GF-D8 (cell line): Measurements from ENCODE around the gene CCDC24.

Source experiments
- DNase-seq: peaks from one replicate; lab custom pipeline; 2025; lab: John Stamatoyannopoulos, UW

CCDC24 gene

DNA sequence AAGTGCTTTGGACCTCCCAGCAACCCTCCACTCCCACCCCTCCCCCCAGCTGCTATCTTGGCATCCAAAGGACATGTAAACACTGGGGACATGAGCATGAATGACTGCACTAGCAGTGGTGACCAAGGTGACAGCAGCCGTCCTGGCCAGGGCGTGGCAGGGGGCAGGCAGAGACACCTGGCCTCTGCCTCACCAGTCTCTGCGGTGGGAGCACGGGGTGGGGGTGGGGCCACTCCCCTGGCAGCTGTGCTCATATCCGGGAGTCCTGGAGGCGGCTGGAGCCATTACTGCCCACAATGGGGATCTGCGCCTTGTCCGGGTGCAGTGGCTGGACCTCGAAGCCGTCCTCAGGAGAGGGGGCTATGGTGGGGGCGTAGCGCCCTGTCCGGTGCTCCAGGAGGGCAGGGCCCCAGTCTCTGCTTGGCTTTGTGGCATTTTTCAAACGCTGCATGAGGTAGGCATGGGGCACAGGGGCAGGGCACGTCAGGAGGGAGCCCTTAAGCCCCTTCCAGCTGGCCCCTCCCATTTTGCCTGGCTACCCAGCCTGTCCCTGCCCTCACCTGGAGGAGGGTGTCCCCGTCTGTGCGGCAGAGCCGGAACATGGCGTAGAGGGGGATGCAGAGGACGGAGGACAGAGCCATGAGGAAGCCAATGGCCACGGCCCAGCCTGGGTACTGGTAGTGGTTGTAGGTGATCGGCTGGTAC is 6.0 kb downstream of the CCDC24 start:
- no peak for DNase-seq

DNA sequence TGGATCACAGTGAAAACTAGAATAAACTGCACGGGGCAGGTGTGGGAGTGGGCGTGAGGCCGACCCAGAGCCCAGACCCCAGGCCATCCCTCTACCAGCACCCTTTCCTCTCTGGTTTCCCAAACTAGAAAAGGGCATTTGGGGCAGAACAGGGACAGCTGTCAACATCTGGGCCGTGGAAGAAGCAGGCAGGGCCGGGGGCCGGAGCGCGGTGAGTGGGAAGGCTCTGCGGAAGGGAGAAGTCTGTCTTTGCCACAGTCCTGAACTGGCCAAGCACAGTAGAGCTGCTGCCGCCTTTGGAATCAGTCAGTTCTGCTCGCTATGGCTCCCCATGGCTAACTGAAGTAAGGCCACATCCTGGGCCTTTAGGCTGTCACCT is 6.6 kb downstream of the CCDC24 start:
- no peak for DNase-seq

DNA sequence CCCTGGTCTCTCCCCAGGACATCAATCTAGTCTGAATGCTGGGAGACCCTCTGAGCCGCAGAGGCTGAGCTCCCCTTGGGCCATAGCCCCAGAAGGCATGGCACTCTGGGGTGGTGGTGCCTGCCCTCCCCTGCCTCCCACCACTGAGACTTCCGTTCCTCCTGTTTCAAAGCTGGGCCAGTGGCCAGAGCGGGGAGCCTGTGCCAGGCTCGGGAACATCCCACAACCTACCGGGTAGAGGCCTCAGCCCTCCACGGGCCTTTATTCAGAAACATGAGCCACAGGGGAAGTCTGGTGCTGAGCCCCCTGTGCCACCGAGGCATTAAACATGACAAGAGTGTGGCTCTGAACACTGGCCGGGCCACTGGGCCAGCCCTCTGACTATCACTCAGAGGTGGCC is 8.1 kb downstream of the CCDC24 start:
- DNase-seq, result no peak

DNA sequence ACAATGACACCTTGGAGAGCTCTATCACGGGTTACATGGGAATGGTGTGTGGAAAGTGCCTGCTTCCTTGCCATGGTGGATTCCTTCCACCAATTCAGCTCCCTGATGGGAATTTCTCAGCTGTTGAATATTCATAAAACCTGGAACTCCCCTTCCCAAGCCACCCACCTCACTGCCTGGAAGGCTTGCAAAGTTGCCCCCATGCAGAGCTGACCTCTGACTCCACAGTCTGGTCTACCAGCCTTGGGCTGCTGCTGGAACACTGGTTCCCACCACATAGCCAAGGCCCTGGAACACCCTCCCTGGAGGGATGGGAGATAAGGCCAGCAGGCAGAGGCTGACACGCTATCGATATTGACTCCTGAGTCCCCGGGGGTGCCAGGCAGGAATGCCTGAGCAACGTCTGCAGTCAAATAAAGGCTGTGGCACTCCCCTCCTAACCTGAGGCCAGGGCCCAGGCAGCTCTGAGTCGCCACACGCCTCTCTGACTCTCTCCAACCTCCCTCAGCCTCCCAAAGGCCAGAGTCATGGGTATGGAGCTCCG is 8.8 kb downstream of the CCDC24 start:
- no peak for DNase-seq

DNA sequence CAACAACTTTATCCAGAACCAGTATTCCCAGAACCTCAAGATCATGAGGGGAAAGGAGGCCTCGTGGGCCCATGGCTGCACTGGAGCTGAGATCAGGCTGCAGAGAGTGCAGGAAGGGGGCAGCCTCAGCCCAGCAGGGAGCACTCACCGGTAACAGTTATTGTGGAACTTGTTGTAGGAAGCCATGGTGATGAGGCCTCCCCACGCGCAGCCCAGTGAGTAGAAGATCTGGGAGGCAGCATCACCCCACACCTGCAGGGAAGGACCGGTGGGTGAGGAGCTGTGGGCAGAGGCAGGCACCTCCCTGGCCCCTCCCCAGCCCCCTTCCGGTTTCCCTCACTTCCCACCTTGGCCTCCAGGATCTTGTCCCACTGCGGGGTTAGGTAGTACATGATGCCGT is 10.8 kb downstream of the CCDC24 start:
- no peak for DNase-seq

DNA sequence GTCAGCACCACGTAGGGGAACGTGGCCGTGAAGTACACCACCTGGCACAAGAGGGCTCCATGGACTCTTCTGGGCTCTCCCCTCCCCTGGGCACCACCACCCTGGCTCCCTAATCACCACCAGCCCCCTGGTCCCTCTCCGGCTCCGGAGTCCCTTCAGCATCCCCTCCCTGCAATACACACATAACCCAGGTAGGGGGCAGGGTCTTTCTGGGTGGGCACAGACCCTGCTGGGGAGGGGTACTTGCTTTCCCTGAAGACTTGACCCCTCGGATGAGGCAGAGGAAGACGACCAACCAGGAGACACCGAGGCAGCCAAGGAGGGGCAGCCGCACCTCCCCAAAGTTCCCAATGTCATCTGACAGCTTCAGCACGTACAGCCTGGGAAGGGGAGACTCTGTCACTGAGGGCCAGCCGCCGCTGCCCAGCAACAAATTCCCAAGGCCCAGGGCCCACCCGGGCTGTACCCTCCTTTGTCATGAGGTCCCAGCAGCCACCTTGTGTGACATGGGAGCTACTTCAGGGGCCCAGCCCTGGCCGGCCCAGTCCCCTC is 11.3 kb downstream of the CCDC24 start:
- no peak for DNase-seq

DNA sequence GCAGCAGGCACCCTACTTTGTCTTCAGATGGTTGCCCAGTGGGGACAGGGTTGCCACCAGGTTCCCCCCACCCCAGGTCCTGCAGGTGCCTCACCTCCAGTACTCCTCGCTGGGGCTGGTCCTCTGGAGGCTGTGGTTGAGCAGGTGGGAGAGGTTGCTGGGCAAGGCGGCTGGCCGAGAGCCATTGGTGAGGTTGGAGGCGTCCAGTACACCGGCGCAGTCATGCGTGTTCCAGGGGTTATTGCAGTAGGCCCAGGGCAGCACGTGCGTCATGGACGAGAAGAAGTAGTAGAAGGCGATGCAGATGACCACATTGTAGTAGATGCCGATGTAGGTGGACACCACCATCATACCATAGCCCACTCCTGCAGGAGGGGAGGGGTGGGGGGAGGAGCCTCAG is 16.9 kb downstream of the CCDC24 start:
- DNase-seq, result no peak

DNA sequence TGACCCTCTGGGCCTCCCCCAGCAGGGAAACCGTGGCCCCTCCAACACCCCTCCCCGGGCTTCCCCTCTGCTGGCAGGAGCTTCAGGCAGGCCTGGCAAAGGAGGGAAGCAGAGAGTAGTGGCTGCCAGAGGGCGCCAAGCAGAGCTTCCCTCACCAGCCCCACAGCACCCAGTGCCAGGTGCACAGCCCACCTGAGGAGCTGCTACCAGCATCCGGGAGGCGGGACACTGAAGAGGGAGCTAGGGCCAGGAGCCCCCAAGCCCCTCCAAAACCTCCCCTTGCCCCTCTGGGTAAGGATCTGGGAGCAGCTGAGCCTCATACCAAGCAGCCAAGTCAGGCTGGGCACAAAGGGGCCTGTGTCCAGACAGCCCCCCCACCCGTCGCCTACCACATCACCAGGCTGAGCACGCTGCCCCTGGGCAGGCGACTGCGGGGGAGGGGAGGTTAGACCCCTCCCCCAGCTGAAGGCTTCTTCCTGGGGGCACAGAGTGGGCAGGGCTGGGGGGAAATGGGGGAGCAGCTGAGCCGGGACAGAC is 19.6 kb downstream of the CCDC24 start:
- no peak for DNase-seq

DNA sequence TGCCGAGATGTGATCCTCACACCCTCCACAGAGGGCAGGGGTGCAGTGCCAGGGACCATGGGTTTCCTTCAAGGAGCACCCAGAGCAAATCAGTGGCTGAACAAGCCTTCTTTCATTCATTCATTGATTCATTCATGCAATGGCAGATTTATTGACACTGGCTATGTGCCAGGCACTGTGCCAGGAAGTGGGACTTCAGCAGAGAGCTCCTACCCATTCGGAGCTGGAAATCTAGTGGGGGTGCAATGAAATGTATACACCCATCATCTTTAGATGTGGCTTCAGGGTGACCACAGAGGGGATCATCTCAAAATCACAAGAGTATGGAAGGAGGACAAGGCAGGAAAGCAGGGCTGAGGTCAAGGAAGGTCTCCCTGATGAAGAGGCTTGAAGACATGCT is 21.0 kb downstream of the CCDC24 start:
- no peak for DNase-seq

DNA sequence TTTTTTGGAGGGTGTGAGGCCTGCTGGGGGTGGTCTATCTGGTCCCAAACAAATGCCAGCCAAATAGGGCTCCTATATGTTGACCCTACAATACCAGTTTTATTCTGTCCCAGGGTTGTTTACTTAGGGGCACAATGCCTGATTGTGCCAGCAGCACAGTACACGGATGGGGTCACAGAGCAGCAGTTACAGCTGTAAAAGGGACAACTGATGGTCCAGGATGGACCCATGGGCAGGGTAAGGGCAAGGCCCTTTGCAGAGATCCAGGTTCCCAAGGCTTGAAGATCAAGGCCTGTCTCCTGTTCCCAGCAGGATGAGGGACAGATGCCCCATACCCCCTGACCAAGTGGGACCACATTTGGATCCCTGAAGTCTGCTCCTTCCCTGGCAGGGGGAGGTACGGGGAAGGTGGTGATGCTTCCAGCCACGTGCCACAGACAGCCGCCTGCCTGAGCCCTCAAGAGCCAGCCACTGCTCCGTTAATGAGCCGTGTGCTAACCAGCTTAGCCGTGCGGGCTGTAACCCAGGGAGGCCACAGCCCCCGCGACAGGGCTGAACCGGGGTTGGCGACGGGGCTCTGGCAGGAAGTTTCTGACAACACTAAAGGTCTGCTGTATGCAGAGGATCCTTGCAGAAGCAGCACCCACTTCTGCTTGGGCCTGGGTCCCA is 21.7 kb downstream of the CCDC24 start:
- DNase-seq, result peak; percentile 8

DNA sequence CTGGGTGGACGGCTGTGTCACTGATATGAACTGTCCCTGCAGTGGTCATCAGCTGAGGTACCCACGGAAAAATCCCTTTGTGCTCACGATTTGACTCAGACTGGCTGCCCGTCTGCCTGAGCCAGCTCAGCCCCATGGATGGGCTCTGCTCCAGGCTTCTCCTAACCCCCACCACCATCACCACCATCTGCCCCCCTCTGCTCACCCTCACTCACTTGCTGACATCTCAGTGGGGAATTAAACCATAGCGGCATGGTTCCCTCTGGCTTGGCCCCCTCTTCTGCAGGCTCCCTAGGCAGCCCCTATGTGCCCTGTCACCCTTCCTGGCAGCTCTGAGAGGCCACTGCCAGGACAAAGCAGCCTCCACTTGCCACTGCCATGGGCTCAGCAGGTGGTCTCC is 22.6 kb downstream of the CCDC24 start:
- no peak for DNase-seq

DNA sequence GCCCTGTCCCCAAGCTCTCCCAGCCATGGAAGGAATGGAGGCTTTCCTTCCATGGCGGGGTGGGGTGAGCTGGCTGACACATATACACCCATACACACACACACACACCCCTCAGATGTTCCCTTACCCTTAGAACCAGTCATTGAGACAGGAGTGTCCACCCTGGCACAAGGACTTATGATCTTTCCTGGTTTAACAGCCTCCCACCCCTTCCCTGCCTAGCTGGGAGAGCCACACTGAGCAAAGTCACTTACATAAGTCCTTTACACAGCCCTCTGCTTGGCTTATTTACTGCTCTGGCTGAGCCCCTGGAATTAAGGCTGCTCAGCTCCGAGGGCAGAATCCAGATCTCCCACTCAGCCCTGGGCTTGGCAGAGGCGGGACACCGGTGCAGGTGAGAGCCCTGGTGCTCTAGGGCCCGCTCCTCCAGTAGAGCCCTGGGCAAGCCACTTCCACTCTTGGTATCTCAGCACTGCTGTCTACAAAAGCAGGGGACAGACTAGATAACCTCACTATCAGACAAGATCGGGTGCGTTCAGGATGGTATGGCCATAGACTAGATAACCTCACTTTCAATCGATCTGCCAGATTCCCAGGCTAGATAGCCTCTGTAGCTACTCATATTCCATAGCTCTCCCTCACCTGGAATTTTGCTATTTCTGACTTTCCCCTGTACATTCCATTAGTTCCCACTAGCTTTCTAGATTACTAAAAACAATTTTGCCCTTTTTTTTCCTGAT is 23.1 kb downstream of the CCDC24 start:
- DNase-seq, result no peak

DNA sequence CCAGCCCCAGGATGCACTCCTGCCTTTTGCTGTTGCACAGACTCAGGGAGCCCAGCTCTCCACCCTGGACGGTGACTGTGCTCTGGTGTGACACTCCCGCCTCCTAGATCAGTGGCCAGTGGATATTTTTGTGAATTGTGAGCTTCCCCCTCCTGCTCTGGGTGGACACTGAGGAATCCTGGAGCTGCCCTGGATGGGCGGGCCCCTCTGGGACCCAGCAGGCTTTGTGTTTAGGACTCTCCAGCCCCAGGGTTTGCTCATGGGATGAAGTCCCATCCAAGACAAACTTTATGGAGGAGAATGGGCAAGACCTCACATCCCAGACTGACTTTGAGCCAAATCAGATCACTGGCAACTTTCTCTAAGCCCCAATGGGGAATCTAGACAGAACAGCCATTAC is 23.8 kb downstream of the CCDC24 start:
- no peak for DNase-seq

DNA sequence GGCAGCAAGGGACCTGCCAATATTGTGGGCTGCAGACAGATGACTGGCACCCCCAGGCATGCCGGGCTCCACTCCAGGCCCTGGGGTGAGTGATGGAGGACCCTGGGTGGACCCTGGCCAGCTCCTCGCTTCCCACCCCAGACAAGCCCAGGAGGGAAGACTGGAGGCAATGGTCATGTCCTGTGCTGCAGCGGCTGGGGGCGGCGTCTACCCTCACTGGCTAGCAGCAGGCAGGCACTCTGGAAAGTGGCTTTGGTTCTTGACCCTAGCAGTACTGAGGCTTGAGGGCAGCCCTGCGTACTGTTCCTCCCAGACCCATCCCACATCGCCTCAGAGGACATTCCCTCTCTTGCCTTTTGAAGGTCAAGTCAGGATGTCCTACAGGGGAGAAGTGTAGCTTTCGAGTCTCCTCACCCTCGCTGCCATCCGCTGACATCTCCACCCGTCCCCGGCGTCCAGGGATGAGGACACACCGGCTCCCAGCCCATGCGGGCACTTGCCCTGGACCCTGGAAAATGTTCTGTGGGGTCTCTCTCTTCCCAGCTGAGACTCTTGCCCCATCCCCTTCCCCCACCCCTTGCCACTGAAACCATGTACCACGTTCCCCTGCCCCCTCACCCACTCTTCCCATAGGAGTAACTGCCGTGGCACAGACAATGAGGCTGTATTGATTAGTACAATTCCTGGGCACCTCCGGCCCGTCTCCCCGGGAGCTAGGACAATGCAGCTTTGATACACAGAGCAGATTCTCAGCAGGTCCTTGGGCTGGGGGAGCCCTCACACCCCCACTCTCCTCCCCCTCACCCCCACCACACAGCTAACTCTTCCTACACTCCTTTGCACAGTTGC is 24.9 kb downstream of the CCDC24 start:
- no peak for DNase-seq

DNA sequence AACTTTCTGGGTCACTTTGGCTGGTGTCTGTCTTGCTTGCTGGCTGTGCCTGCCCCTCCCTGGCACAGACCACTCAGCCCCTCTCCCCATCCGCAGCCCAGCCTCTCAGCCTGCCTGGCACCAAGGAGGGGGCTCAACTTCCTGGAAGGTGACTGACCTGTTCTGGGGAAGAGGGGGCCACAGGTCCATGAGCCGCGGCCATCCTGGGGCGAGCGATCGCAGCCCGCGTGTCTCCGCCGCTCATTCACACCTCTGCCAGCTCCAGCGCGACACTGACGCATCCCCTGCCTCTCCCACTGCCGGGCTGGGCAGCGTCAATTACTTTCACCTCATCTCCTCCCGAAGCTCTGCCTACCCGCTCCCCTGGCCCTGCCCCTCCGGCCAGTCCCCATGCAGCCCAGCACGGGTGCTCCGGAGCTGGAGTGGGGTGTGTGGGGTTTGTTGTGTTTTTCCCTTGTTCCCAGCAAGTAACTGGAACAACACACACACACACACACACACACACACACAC is 25.5 kb downstream of the CCDC24 start:
- no peak for DNase-seq

DNA sequence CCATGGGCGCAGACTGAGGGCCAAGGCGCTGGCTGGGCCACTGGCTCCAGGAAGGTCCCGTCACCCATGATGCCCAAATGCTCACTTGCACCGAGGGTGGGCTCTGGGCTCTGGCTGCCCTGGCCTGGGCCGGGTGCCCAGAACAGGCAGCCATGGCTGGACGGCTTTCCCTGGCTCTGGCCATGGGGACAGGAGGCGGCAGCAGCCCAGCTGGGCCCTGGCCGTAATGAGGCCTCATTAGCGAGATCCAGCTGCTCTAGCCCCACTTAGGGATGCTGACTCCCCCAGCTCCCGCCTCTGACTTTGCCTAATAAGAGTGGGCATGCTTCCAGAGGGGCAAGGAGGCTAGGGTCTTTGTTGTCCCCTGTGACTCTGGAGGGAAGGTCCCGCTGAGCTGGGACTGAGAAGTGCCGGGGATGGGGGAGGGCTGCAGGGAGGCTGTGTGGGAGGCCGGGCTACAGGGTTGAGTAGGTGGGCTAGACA is 28.1 kb downstream of the CCDC24 start:
- DNase-seq, result no peak

DNA sequence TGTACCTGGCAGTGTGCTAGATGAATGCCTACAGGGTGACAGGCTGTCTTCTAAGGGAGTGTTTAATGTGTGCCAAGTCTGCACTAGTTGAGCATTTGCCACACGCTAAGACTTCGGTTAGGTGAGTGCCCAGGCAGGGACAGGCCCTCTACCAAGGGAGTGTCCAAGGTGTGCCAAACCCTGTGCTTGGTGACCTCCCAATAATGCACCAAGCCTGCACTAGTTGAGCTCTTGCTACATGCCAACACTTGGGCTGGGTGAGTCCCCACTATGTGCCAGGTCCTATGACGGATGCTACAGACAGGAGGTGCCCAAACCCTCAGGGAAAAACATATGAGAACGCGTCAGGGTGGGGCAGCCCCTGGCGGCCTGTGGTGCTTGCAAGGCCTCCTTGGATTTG is 29.1 kb downstream of the CCDC24 start:
- no peak for DNase-seq

DNA sequence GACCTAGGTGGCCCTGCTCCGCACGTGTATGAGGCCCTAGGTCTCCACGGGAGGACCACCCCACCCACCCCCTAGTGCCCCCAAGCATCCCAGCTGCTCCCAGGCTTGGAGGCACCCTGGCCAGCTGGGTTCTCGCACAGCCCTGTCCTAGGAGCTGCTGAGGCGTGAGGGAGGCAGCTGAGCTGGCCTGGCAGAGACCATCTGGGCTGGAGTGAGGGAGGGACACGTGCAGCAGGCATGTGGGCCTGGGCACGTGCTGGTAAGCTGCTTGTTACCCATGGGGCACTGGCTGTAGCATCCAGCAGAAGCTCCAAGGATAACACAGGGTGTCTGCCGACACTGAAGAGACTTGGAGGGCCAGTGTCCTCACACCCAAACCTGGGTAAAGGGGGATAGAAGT is 29.8 kb downstream of the CCDC24 start:
- no peak for DNase-seq

DNA sequence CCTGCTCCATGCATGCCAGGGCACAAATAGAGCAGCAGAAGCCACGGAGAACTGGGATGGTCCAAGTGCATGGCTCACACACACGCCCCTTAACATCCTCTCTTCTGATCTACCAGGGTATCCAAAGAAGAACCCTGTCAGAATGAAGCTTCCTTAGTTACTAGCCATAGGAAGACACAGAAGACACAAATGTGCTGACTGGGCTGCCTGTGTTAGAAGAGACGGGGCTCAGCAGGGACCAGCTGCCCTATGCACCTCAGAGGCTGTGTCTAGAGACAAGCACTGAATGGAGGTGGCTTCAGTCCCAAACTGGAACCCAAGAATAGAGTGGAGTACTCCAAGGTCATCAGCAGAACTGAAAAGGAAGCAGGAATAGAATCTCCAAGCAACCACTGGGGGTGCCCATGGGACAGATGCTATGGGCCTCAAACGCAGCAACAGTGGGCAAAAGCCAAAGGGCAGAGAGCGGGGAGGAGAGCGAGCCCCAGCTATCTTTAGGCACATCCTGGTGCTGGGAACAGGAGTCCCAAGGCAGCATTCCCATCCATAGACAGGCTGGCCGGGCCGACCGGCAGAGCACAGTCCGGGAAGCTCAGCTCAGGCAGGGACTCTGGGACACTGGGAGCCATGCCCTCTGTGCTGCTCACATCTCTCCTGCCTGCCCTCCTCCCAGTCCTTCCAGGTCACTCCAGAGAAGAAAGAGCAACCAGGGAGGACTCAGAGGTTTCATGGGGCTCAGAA is 30.4 kb downstream of the CCDC24 start:
- DNase-seq, result no peak
